ENCODE data around the gene METTL1. TPM values are rescaled to one million over a fixed set of nuclear protein-coding genes. Genes with fewer than 3 reads are reported as not detected.
"Not testable (repeated sequence)": the region's sequence is repeated elsewhere in the genome, so short reads cannot be mapped to it uniquely, and the experiment has no call there.

Gene METTL1
- total RNA-seq, 1 donor from 2014 or later = 40.7 TPM

DNA sequence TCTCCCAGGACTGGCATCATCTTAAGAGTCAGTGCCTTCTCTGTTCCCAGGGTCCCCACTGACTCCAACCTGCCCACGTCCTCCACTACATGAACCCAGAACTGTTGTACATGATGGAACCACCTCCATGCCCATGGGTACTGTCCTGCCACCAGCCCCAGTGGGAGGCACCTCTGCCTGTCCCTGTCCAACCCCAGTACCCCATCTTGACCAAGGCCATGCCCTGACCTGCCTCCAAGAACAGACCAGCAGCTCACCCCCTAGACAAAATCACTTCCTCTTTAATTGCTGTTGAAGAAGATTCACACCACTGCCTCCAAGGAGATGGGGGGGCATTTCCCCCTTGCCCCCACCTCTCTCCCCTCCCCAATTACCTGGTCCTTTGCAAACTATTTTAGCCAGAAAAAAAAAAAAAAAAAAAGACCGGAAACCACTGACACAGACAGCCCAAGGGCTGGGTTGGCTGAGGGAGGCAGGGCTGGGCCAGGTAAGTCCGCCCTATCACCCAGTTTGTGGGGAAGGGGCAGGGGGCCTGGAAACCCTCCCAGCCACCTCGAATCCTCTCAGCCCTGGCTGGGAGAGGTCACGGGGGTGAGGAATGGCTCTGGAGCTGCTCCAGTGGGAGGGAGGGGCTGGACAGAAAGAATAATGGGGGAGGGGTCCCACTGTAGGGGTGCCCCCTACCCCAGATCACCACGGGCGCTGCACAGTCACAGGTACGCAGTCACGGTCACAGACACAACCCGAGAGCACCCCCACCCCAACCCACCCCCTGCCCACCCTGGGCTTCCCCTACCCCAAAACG lies 46.8 kb downstream of the METTL1 start:
- H3K27ac Mint-ChIP-seq = peak overlapping the region; percentile 31
- ChIA-PET POLR2A (interaction anchor here (0.7 to 1.3 kb wide), 3 partner anchors 20 to 171 kb away, joined by 3 to 7 read pairs (median 3); partner anchors contain the start of gene TSPAN31), CTCF (no interaction called here)
- H3K27me3 Mint-ChIP-seq = no peaks in the 10 kb centered on the region
- ATAC-seq (ENCODE audit: low read depth) (peak; percentile 32), DNase-seq (no peak)
- TF ChIP-seq, protein P1, sequence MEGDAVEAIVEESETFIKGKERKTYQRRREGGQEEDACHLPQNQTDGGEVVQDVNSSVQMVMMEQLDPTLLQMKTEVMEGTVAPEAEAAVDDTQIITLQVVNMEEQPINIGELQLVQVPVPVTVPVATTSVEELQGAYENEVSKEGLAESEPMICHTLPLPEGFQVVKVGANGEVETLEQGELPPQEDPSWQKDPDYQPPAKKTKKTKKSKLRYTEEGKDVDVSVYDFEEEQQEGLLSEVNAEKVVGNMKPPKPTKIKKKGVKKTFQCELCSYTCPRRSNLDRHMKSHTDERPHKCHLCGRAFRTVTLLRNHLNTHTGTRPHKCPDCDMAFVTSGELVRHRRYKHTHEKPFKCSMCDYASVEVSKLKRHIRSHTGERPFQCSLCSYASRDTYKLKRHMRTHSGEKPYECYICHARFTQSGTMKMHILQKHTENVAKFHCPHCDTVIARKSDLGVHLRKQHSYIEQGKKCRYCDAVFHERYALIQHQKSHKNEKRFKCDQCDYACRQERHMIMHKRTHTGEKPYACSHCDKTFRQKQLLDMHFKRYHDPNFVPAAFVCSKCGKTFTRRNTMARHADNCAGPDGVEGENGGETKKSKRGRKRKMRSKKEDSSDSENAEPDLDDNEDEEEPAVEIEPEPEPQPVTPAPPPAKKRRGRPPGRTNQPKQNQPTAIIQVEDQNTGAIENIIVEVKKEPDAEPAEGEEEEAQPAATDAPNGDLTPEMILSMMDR (IDR thresholded peaks at IDR 0.05) = no peak
- no peak overlapping the region for H3K4me3 Mint-ChIP-seq
- intact Hi-C loops (cut with micrococcal nuclease) = no loop called here
- H3K4me1 Mint-ChIP-seq = peaks cover 12% of the 10 kb centered on the region
- H3K36me3 Mint-ChIP-seq (ENCODE audit: low read depth) = peaks cover 54% of the 10 kb centered on the region
- H3K9me3 Mint-ChIP-seq = no peaks in the 10 kb centered on the region

DNA sequence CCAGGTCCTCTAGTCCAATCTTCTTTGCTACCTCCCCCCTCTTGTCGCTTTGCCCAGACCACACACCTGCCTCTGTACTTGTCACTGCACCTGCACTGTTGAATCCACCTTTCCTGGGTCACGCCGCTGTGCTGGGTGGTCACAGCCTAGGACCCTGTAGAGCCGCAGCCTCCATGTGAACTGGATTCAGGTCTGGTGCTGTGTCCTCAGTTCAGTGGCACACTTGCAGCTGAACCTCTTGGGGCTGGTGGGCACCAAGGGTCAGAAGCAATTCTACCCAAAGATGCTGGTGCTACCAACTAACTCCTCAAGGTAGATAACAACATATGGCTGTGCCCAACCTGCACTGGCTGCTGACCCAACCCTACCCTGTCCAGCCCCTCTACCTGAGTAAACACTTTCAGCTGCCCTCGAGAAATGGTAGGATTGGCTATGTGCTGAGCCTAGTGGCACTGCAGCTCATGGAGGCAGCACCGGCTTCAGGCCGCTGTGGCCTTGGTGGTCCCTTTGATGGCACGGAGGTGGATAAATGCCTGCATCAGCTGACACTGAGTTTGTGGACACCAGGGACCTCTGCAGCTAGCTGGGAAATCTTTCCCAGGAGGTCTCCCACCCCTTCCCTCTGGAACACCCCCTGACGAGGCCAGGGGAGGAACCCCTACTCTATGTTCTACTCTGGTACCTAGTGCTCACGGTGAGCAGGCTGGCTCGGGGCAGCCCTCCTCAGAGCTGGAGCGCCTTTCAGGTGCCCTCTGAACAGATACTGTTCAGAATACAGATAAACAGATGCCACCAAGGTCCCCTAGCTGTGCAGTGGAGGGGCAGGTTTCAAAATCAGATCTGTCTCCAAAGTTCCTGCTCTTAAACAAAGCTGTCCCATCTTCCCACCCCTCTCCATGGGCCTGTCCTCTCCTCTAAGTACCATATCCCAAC lies 47.6 kb downstream of the METTL1 start:
- TF ChIP-seq, protein P1 (IDR thresholded peaks at IDR 0.05) = no peak
- intact Hi-C loops (cut with micrococcal nuclease) = no loop called here
- no peaks in the 10 kb centered on the region for H3K9me3 Mint-ChIP-seq
- ChIA-PET CTCF (no interaction called here), POLR2A (interaction anchor here (0.7 to 1.7 kb wide), 4 partner anchors 20 to 172 kb away, joined by 3 to 7 read pairs (median 4); partner anchors contain the start of gene TSPAN31)
- peaks cover 12% of the 10 kb centered on the region for H3K4me1 Mint-ChIP-seq
- H3K27me3 Mint-ChIP-seq = no peaks in the 10 kb centered on the region
- H3K4me3 Mint-ChIP-seq = no peak overlapping the region
- no peak for ATAC-seq (ENCODE audit: low read depth)
- no peak for DNase-seq
- peak overlapping the region; percentile 31 for H3K27ac Mint-ChIP-seq
- peaks cover 55% of the 10 kb centered on the region for H3K36me3 Mint-ChIP-seq (ENCODE audit: low read depth)

DNA sequence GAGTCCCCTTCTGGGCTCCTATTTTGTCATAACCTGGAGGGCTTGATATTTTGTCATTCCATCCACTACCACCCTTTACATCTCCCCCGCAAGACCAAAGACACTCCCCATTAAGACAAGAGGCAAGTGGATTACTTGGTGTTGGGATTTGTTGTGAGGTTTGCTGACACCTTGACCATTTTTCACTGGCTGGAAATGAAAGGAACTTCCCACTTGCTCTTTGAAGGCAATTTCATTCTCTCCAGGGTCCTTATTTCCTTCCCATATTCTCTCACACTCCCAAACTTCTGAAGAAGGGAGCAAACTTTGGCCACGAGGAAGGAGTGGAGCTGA lies 48.3 kb downstream of the METTL1 start:
- no peak overlapping the region for H3K4me3 Mint-ChIP-seq
- CTCF ChIA-PET = no interaction called here
- ATAC-seq (ENCODE audit: low read depth) = no peak

DNA sequence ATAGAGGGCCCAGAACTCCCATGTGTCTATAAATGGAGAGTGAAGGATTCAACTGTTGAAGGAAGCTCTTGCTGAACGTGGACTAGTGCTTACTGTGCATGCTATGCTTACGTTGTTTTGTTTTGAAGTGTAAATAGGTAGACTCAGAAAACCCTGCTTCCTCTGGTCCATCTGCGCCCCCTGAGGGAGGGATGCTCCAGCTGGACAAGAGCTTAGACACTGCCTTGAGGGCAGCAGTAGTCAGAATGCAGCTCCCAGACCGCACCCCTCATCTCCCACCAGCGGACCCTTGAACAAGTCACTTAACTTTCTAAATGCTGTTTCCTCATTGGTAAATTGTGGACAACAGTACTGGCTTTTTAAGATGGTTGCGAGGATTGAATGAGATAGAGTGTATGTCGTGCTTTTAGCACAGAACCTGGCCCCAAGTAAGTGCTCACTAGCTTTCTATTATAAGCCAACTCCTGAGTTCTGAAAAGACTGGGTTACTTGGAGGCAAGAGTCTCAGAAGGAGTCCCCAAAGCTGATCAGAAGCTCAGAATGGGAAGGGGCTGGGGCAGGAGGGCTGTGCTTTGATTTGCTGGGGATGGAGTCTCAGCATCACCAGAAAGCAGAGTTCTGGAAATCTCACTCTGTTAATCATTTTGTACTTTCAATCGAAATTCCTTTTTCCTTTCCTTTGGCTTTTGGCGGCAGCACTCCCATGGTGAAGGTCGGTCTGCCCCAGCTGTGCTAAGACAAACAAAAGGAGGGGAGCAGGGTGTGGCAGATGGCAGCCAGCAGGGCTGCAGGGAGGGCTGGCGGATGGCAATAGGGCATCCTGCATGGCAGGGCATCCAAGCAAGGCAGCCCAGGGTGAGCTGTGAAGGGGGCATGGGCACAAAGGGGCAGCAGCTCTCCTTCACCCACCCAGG lies 48.9 kb downstream of the METTL1 start:
- TF ChIP-seq, protein P1 (IDR thresholded peaks at IDR 0.05) = no peak
- Mint-ChIP-seq H3K9me3 (no peaks in the 10 kb centered on the region), H3K36me3 (ENCODE audit: low read depth) (peaks cover 60% of the 10 kb centered on the region), H3K4me1 (peaks cover 12% of the 10 kb centered on the region), H3K27me3 (no peaks in the 10 kb centered on the region), H3K27ac (no peak overlapping the region), H3K4me3 (no peak overlapping the region)
- intact Hi-C loops (cut with micrococcal nuclease) = no loop called here
- POLR2A ChIA-PET = interaction anchor here (0.7 to 1.7 kb wide), 3 partner anchors 10 to 118 kb away, joined by 4 to 7 read pairs (median 5); partner anchors contain the start of gene DTX3
- ATAC-seq (ENCODE audit: low read depth) = no peak
- CTCF ChIA-PET = no interaction called here
- no peak for DNase-seq

More for the DNA sequence above, 48.3 kb downstream of the METTL1 start:
- Mint-ChIP-seq H3K27ac (no peak overlapping the region), H3K27me3 (no peaks in the 10 kb centered on the region), H3K9me3 (no peaks in the 10 kb centered on the region), H3K36me3 (ENCODE audit: low read depth) (peaks cover 58% of the 10 kb centered on the region), H3K4me1 (peaks cover 12% of the 10 kb centered on the region)
- no peak for DNase-seq
- TF ChIP-seq, protein P1 (IDR thresholded peaks at IDR 0.05) = no peak
- POLR2A ChIA-PET = interaction anchor here (1.7 kb wide), 1 partner anchor 33 kb away, joined by 4 read pairs; no protein-coding TSS in a partner anchor
- intact Hi-C loops (cut with micrococcal nuclease) = no loop called here

DNA sequence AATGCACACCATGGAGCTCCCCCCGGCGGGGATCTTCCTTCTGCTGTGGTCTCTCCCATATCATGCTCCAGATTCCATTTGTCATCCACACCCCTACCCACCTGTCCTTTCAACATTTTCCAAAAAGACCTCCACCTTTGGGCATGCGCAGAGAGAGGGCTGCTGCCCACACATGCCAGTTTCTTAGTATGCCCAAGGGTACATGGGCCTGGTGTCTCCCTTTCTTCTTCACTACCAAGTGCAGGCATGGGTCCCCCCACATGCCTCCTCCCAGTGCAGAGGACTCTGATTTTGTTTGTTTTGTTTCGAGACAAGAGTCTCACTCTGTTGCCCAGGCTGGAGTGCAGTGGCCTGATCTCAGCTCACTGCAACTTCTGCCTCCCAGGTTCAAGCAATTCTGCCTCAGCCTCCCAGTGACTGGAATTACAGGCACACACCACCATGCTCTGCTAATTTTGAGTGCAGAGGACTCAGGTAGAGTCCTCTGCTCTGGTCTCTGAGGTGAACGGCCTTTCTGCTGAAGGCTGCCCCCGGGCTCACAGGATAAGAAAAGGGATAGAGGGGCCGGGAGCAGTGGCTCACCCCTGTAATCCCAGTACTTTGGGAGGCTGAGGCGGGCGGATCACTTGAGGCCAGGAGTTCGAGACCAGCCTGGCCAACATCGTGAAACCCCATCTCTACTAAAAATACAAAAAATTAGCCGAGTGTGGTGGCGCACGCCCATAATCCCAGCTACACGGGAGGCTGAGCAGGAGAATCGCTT lies 49.9 kb downstream of the METTL1 start:
- Mint-ChIP-seq H3K36me3 (ENCODE audit: low read depth) (peaks cover 58% of the 10 kb centered on the region), H3K4me1 (peaks cover 12% of the 10 kb centered on the region)
- DNase-seq; CTCF ChIA-PET; H3K4me3 Mint-ChIP-seq; H3K27me3 Mint-ChIP-seq; H3K27ac Mint-ChIP-seq; ATAC-seq (ENCODE audit: low read depth); H3K9me3 Mint-ChIP-seq: not testable (repeated sequence)
- POLR2A ChIA-PET = interaction anchor here (0.7 to 1.2 kb wide), 2 partner anchors 9 to 117 kb away, joined by 5 to 7 read pairs; partner anchors contain the start of gene DTX3
- intact Hi-C loops (cut with micrococcal nuclease) = loop anchor here (2.0 kb wide), 1 partner anchor 21 kb away; no protein-coding TSS in a partner anchor

Data from activated B cell treated with CpG ODN at 0.5 μM for 24 hours (primary cell).